IMR-90 (cell line): ENCODE measurements around the gene TTC9C. TPM values are rescaled to one million over a fixed set of nuclear protein-coding genes. Genes with fewer than 3 reads are reported as not detected.
A peak's percentile ranks its signal among the peaks of the same experiment; 100 is the strongest.
"Not testable (repeated sequence)": the region's sequence is repeated elsewhere in the genome, so short reads cannot be mapped to it uniquely, and the experiment has no call there.

Experiments used
- ATAC-seq: fragments of 200-7000 bp; cut with Tn5 transposase; 2 replicates; pipeline ENCODE4 v1.9.1; 2020; ENCODE audit warnings: low read depth, mild to moderate bottlenecking, moderate library complexity
- BruUV-seq: library from RNA; stranded (reverse); fragments of 400-500 nt; replicated peaks from 2 replicates; lab custom pipeline; 2021; lab: Mats Ljungman, UMichigan
- CTCF ChIA-PET: fragments of 300-600 bp; formaldehyde crosslinking; extraction: SDS; loops from one replicate; lab custom pipeline; 2021; ENCODE audit warnings: antibody characterized with exemption; lab: Yijun Ruan, JAX
- POLR2A ChIA-PET: fragments of 300-600 bp; sonication (Branson Sonifier 250); formaldehyde crosslinking; loops from one replicate; lab custom pipeline; 2022; ENCODE audit warnings: antibody characterized with exemption; ENCODE audit not compliant: unreplicated experiment; lab: Charles Lee
- DNase-seq: peaks from one replicate; pipeline ENCODE4 v3.0.0; 2013
- H2AFZ ChIP-seq: replicated peaks from 2 replicates; pipeline ENCODE3; 2013; ENCODE audit warnings: low read length, mild to moderate bottlenecking; ENCODE audit not compliant: poor library complexity
- H2AK5ac ChIP-seq: 2 replicates; pipeline ENCODE4 v1.6.1; 2013; ENCODE audit warnings: low read depth, low read length, inconsistent platforms
- H2AK9ac ChIP-seq: replicated peaks from 2 replicates; pipeline ENCODE3; 2013; ENCODE audit warnings: mild to moderate bottlenecking, low read depth, low read length, moderate library complexity; ENCODE audit not compliant: poor library complexity
- H2BK120ac ChIP-seq: 2 replicates; pipeline ENCODE4 v1.6.1; 2013; ENCODE audit warnings: low read depth, low read length, inconsistent platforms
- H2BK15ac ChIP-seq: 3 replicates; pipeline ENCODE4 v1.6.1; 2013; ENCODE audit warnings: low read depth, low read length, inconsistent platforms
- H2BK20ac ChIP-seq: 2 replicates; pipeline ENCODE4 v1.6.1; 2013; ENCODE audit warnings: low read depth, mild to moderate bottlenecking, inconsistent platforms, low read length, moderate library complexity
- H2BK5ac ChIP-seq: 2 replicates; pipeline ENCODE4 v1.6.1; 2013; ENCODE audit warnings: mild to moderate bottlenecking, low read depth, low read length, inconsistent platforms; ENCODE audit not compliant: poor library complexity, severe bottlenecking
- H3K14ac ChIP-seq: replicated peaks from 2 replicates; pipeline ENCODE4 v1.6.1; 2013; ENCODE audit warnings: low read depth, low read length, inconsistent platforms
- H3K18ac ChIP-seq: 2 replicates; pipeline ENCODE4 v1.6.1; 2013; ENCODE audit warnings: low read depth, low read length, control low read depth
- H3K23ac ChIP-seq: 2 replicates; pipeline ENCODE4 v1.6.1; 2013; ENCODE audit warnings: low read depth, low read length, inconsistent platforms
- H3K27ac ChIP-seq: 2 replicates; pipeline ENCODE4 v1.5.1; 2013; ENCODE audit warnings: mild to moderate bottlenecking, control low read depth, low read length; ENCODE audit not compliant: insufficient read depth
- H3K27me3 ChIP-seq: 2 replicates; pipeline ENCODE4 v1.6.1; 2013; ENCODE audit warnings: low read length; ENCODE audit not compliant: control insufficient read depth, insufficient read depth
- H3K36me3 ChIP-seq: 2 replicates; pipeline ENCODE4 v1.6.1; 2013; ENCODE audit warnings: low read length, mixed read lengths; ENCODE audit not compliant: control insufficient read depth, insufficient read depth
- H3K4ac ChIP-seq: 2 replicates; pipeline ENCODE4 v1.6.1; 2013; ENCODE audit warnings: low read depth, low read length, inconsistent platforms
- H3K4me1 ChIP-seq: 2 replicates; pipeline ENCODE4 v1.6.1; 2013; ENCODE audit warnings: low read length, mixed read lengths; ENCODE audit not compliant: control insufficient read depth, insufficient read depth
- H3K4me2 ChIP-seq: 2 replicates; pipeline ENCODE4 v1.6.1; 2013; ENCODE audit warnings: low read depth, mild to moderate bottlenecking, control low read depth, low read length, moderate library complexity
- H3K4me3 ChIP-seq: 2 replicates; pipeline ENCODE4 v1.5.1; 2013; ENCODE audit warnings: low read depth, mild to moderate bottlenecking, control low read depth, low read length, moderate library complexity; ENCODE audit not compliant: insufficient read depth
- H3K56ac ChIP-seq: 2 replicates; pipeline ENCODE4 v1.6.1; 2013; ENCODE audit warnings: low read length, inconsistent platforms; ENCODE audit not compliant: insufficient read depth; ENCODE audit errors: extremely low read depth
- H3K79me1 ChIP-seq, 2 experiments: 2 replicates each; pipeline ENCODE4 v1.6.1; 2013; ENCODE audit warnings: low read length in 2 of 2, inconsistent platforms in 1 of 2, low read depth in 1 of 2
- H3K9ac ChIP-seq: 2 replicates; pipeline ENCODE4 v1.6.1; 2013; ENCODE audit warnings: low read depth, low read length, control low read depth
- H3K9me1 ChIP-seq: 2 replicates; pipeline ENCODE4 v1.6.1; 2013; ENCODE audit warnings: low read length, inconsistent platforms; ENCODE audit not compliant: insufficient read depth
- H3K9me3 ChIP-seq: 2 replicates; pipeline ENCODE4 v1.6.1; 2013; ENCODE audit warnings: low read length; ENCODE audit not compliant: control insufficient read depth, insufficient read depth
- H4K20me1 ChIP-seq: 2 replicates; pipeline ENCODE4 v1.6.1; 2013; ENCODE audit warnings: low read length, inconsistent platforms; ENCODE audit not compliant: insufficient read depth
- H4K5ac ChIP-seq: 2 replicates; pipeline ENCODE4 v1.6.1; 2013; ENCODE audit warnings: mild to moderate bottlenecking, low read depth, low read length, control low read depth
- H4K8ac ChIP-seq, 2 experiments: 2 replicates each; pipeline ENCODE4 v1.6.1; 2013; ENCODE audit warnings: low read depth in 2 of 2, low read length in 2 of 2, control low read depth in 1 of 2, inconsistent platforms in 1 of 2
- H4K91ac ChIP-seq: 2 replicates; pipeline ENCODE4 v1.6.1; 2013; ENCODE audit warnings: low read depth, low read length, inconsistent platforms; ENCODE audit not compliant: insufficient read depth
- WGBS, 2 experiments: methylation state at CpG; one replicate each; pipeline versions ENCODE4 v1.1.5 to v1.1.7; 2013; ENCODE audit warnings: missing lambda C conversion rate in 2 of 2; ENCODE audit not compliant: insufficient read length in 1 of 2; ENCODE audit errors: extremely low coverage in 2 of 2; 5-methylcytosine and 5-hydroxymethylcytosine counted together
- dilution Hi-C: fragments of 300-500 bp; cut with HindIII; formaldehyde crosslinking; loops from one replicate; pipeline ENCODE4 v1.14.3; 2018; ENCODE audit warnings: low sequenced_read_pairs; ENCODE audit not compliant: unreplicated experiment
- in situ Hi-C: fragments of 300-500 bp; cut with MboI; formaldehyde crosslinking; loops from 3 replicates; pipeline ENCODE4 v1.14.3; 2019; ENCODE audit warnings: low sequenced_read_pairs, inconsistent platforms, mixed read lengths
- intact Hi-C: fragments of 100-400 bp; cut with micrococcal nuclease; formaldehyde crosslinking; loops from 2 replicates; pipeline ENCODE4 v1.10.0; 2022
- polyA plus RNA-seq, 3 experiments: library from polyadenylated mRNA; depleted of rRNA; stranded (reverse); fragments of >200 nt; gene quantifications; 2 replicates each; pipeline ENCODE4 v1.2.3, GENCODE V29; 2012; ENCODE audit warnings: low replicate concordance in 1 of 3
- total RNA-seq: library from RNA; depleted of rRNA; stranded (reverse); fragments of >200 nt; gene quantifications from 2 replicates; pipeline ENCODE4 v1.2.3, GENCODE V29; 2012

TTC9C gene
- total and polyA plus RNA-seq, 2 of the 4 experiments (the other 2 are of a cell fraction) = 32.9 to 37.1 TPM

GRCh38 chr11:62730076-62730475 is 1.8 kb downstream of the TTC9C start:
- H2AK9ac ChIP-seq, H2BK15ac ChIP-seq, dilution Hi-C loops, BruUV-seq, H2BK120ac ChIP-seq, intact Hi-C loops, H3K4me3 ChIP-seq, H4K91ac ChIP-seq, H3K9me1 ChIP-seq, H3K4ac ChIP-seq, H3K27me3 ChIP-seq, H2AFZ ChIP-seq, DNase-seq, H2BK5ac ChIP-seq, H2BK20ac ChIP-seq, H3K56ac ChIP-seq, H3K9ac ChIP-seq, in situ Hi-C loops, H3K9me3 ChIP-seq, ATAC-seq, H2AK5ac ChIP-seq, H4K5ac ChIP-seq, H3K14ac ChIP-seq, H4K8ac ChIP-seq, H3K36me3 ChIP-seq, H3K27ac ChIP-seq, H3K4me1 ChIP-seq, POLR2A ChIA-PET, H3K18ac ChIP-seq: not testable (repeated sequence)
- WGBS, 2 experiments = 63% methylated on average over 1 of the region's 14 CpGs; no CpG with 5 or more reads in 1 of the 2 experiments
- peaks cover 24% of the 10 kb centered on the region for H4K20me1 ChIP-seq
- H3K23ac ChIP-seq = peak overlapping the region; percentile 12; the same call in 1 of the 2 replicates
- peaks cover 10 to 36% of the 10 kb centered on the region in 2 experiments for H3K79me1 ChIP-seq
- CTCF ChIA-PET = interaction anchor here (0.6 to 1.0 kb wide), 2 partner anchors 335 to 389 kb away, joined by 3 to 5 read pairs; no protein-coding TSS in a partner anchor
- peak overlapping the region; percentile 80 for H3K4me2 ChIP-seq
